Adrenal gland (tissue), 12 donors: Measurements from ENCODE around the gene CDK6. TPM values are rescaled to one million over a fixed set of nuclear protein-coding genes. Genes with fewer than 3 reads are reported as not detected.

ENCODE experiments used
- DNase-seq, 7 donors: peaks; one replicate each; pipeline ENCODE4 v3.0.0-alpha.2; 2019 to 2020
- H3K27ac ChIP-seq, 5 donors: fragments of 200-600 bp; sonication (generic) in 4 of 5; 1 replicate in 3 of 5; 2 replicates in 2 of 5; pipeline versions ENCODE4 v1.5.1 to v1.8.0; 2016 to 2020; ENCODE audit warnings: mild to moderate bottlenecking in 1 of 5
- H3K27me3 ChIP-seq: fragments of 200-600 bp; 2 replicates; pipeline ENCODE4 v1.8.0; 2021
- H3K36me3 ChIP-seq, 2 donors: fragments of 200-600 bp; replicated peaks in 1 of 2; 1 replicate in 1 of 2; 2 replicates in 1 of 2; pipeline versions ENCODE4 v1.5.1 to v1.8.0; 2018 to 2022
- H3K4me1 ChIP-seq, 2 donors: fragments of 200-600 bp; replicated peaks in 1 of 2; 1 replicate in 1 of 2; 2 replicates in 1 of 2; pipeline versions ENCODE4 v1.5.1 to v1.8.0; 2018 to 2021
- H3K4me3 ChIP-seq, 4 donors: fragments of 200-600 bp; sonication (generic) in 3 of 4; one replicate each; pipeline ENCODE4 v1.5.1; 2016 to 2018
- H3K9me3 ChIP-seq, 3 donors: fragments of 200-600 bp; sonication (generic) in 1 of 3; replicated peaks in 1 of 3; 1 replicate in 2 of 3; 2 replicates in 1 of 3; pipeline versions ENCODE4 v1.5.1 to v1.8.0; 2016 to 2021
- POLR2A ChIP-seq, 2 donors: fragments of 450-650 bp; IDR thresholded peaks; one replicate each; pipeline ENCODE4 v1.6.1; 2017; ENCODE audit warnings: antibody characterized with exemption in 2 of 2, mild to moderate bottlenecking in 2 of 2, moderate library complexity in 1 of 2
- WGBS, 4 donors: extraction: QIAGEN DNeasy Blood & Tissue Kit in 2 of 4; methylation state at CpG; one replicate each; pipeline versions ENCODE4 v1.1.5 to v1.1.7; 2013 to 2017; 5-methylcytosine and 5-hydroxymethylcytosine counted together
- intact Hi-C, 2 donors: fragments of 100-400 bp; cut with DNase I; formaldehyde crosslinking; loops; one replicate each; pipeline versions ENCODE4 v1.14.1 to v1.15.0; 2022 to 2023
- polyA plus RNA-seq, 3 donors: library from polyadenylated mRNA; stranded (reverse); fragments of 200-250 nt in 2 of 3; fragments of 350-450 nt in 1 of 3; fragmentation: Illumina TruSeq in 1 of 3; extraction: RNeasy Lipid Tissue Mini Kit (QIAGEN cat#74804) in 1 of 3; gene quantifications; one replicate each; pipeline ENCODE4 v1.2.3, GENCODE V29; 2013 to 2014
- total RNA-seq, 9 donors: library from RNA; depleted of rRNA in 4 of 9; stranded (reverse); fragments of >200 nt in 4 of 9; fragments of 120-200 nt in 1 of 9; fragmentation: NEBNext Ultra II Directional in 1 of 9; extraction: Animal tissue kit (Norgen Biotek cat#: 25700) in 1 of 9; gene quantifications; one replicate each; pipeline versions ENCODE4 v1.1.0 to v1.2.4, GENCODE V29; 2013 to 2023
- TF ChIP-seq, protein P1 (sequence below), 6 experiments: fragments of 450-650 bp in 4 of 6; fragments of 200-600 bp in 2 of 6; sonication (generic) in 1 of 6; IDR thresholded peaks; 1 replicate in 5 of 6; 2 replicates in 1 of 6; pipeline versions ENCODE4 v1.5.1 to v1.8.0; 2016 to 2021; ENCODE audit warnings: antibody characterized with exemption in 6 of 6, mild to moderate bottlenecking in 2 of 6, moderate library complexity in 1 of 6
- donor health status: healthy with polysubstance abuse.
- donor health status: Bipolar disorder and iron deficiency.
- donor health status: DM: yes; HTN: yes; CAD: no.
- donor health status: DM: no; HTN: no; CAD: no.
- donor health status: DM: no; HTN: no; CAD: no.
- donor health status: DM: yes; HTN: yes; CAD: no.

CDK6 gene
- total and polyA plus RNA-seq, 12 donors = 2.5 to 151 (median 33.4) TPM

DNA sequence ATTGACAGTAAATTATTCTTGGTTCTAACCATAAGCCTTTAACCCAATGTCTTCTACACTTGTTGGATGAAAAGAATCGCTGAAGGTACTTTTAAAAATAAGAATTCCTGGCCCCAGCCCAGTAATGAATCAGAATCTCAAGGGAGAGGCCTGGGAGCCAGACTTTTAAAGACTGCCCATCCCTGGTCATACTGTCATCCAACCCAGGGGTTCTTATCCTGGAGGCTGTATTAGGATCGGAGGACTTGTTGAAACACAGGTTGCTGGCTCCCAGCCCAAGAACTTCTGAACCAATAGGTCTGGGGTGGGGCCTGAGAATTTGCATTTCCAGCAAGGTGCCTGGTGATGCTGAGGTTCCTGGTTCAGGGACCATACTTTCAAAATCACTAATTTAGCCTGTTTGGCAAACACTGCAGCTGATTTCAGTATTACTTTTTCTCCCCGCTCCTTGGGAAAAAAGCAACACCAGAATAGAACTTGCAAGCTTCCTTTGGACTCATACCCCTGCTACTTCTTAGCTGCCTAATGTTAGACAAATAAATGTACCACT, 166.7 kb downstream of the CDK6 start:
- no peak for TF ChIP-seq POLR2A (IDR thresholded peaks at IDR 0.05)
- TF ChIP-seq, protein P1, sequence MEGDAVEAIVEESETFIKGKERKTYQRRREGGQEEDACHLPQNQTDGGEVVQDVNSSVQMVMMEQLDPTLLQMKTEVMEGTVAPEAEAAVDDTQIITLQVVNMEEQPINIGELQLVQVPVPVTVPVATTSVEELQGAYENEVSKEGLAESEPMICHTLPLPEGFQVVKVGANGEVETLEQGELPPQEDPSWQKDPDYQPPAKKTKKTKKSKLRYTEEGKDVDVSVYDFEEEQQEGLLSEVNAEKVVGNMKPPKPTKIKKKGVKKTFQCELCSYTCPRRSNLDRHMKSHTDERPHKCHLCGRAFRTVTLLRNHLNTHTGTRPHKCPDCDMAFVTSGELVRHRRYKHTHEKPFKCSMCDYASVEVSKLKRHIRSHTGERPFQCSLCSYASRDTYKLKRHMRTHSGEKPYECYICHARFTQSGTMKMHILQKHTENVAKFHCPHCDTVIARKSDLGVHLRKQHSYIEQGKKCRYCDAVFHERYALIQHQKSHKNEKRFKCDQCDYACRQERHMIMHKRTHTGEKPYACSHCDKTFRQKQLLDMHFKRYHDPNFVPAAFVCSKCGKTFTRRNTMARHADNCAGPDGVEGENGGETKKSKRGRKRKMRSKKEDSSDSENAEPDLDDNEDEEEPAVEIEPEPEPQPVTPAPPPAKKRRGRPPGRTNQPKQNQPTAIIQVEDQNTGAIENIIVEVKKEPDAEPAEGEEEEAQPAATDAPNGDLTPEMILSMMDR (IDR thresholded peaks at IDR 0.05) = no peak
- no peaks in the 10 kb centered on the region for H3K9me3 ChIP-seq

GRCh38 chr7:92668564-92668963, 167.8 kb downstream of the CDK6 start:
- no peak for TF ChIP-seq POLR2A (IDR thresholded peaks at IDR 0.05)
- TF ChIP-seq, protein P1 (IDR thresholded peaks at IDR 0.05) = no peak
- intact Hi-C loops = no loop called here
- Histone ChIP-seq H3K4me1 (no peaks in the 10 kb centered on the region), H3K9me3 (no peaks in the 10 kb centered on the region), H3K27me3 (no peaks in the 10 kb centered on the region), H3K4me3 (no peak overlapping the region), H3K27ac (no peak overlapping the region), H3K36me3 (peaks cover 0 to 3% of the 10 kb centered on the region in 2 donors)
- DNase-seq = no peak

More for the DNA sequence above, 166.7 kb downstream of the CDK6 start:
- H3K36me3 ChIP-seq = peaks cover 0 to 3% of the 10 kb centered on the region in 2 donors
- intact Hi-C loops = no loop called here
- no peak for DNase-seq
- no peak overlapping the region for H3K4me3 ChIP-seq
- no peaks in the 10 kb centered on the region for H3K4me1 ChIP-seq
- 80 to 85% (median 83%) methylated on average over 2 to 3 of the region's 3 CpGs for WGBS, 4 donors
- H3K27me3 ChIP-seq = no peaks in the 10 kb centered on the region
- no peak overlapping the region for H3K27ac ChIP-seq

- no peak overlapping the region for H3K4me3 ChIP-seq
- 95 to 96% (median 95%) methylated on average over 6 of the region's 6 CpGs for WGBS, 4 donors
- H3K27ac ChIP-seq = no peak overlapping the region
- no peaks in the 10 kb centered on the region for H3K27me3 ChIP-seq
- no peaks in the 10 kb centered on the region for H3K9me3 ChIP-seq
- TF ChIP-seq POLR2A (IDR thresholded peaks at IDR 0.05) = no peak
- TF ChIP-seq, protein P1 (IDR thresholded peaks at IDR 0.05) = no peak
- H3K36me3 ChIP-seq = peaks cover 0 to 3% of the 10 kb centered on the region in 2 donors
- no peak for DNase-seq
- H3K4me1 ChIP-seq = no peaks in the 10 kb centered on the region
- intact Hi-C loops = no loop called here
Observed at GRCh38 chr7:92667816-92668535, 168.4 kb downstream of the CDK6 start.

- TF ChIP-seq, protein P1 (IDR thresholded peaks at IDR 0.05) = no peak
- no peak for TF ChIP-seq POLR2A (IDR thresholded peaks at IDR 0.05)
Observed at GRCh38 chr7:92665926-92666325, 170.4 kb downstream of the CDK6 start.

More at GRCh38 chr7:92665926-92666325, 170.4 kb downstream of the CDK6 start:
- Histone ChIP-seq H3K9me3 (no peaks in the 10 kb centered on the region), H3K27ac (no peak overlapping the region), H3K27me3 (no peaks in the 10 kb centered on the region), H3K4me3 (no peak overlapping the region), H3K4me1 (no peaks in the 10 kb centered on the region), H3K36me3 (peaks cover 0 to 3% of the 10 kb centered on the region in 2 donors)
- intact Hi-C loops = no loop called here
- WGBS, 4 donors = 92 to 100% (median 98%) methylated on average over 2 of the region's 2 CpGs
- no peak for DNase-seq
